IPS-NIHi7 (cell line): ENCODE measurements around the gene MYH7B.

Source experiments
- DNase-seq: peaks from one replicate; pipeline ENCODE4 v3.0.0; 2012; ENCODE audit warnings: mixed read lengths; ENCODE audit errors: extremely low spot score

Gene MYH7B

DNA sequence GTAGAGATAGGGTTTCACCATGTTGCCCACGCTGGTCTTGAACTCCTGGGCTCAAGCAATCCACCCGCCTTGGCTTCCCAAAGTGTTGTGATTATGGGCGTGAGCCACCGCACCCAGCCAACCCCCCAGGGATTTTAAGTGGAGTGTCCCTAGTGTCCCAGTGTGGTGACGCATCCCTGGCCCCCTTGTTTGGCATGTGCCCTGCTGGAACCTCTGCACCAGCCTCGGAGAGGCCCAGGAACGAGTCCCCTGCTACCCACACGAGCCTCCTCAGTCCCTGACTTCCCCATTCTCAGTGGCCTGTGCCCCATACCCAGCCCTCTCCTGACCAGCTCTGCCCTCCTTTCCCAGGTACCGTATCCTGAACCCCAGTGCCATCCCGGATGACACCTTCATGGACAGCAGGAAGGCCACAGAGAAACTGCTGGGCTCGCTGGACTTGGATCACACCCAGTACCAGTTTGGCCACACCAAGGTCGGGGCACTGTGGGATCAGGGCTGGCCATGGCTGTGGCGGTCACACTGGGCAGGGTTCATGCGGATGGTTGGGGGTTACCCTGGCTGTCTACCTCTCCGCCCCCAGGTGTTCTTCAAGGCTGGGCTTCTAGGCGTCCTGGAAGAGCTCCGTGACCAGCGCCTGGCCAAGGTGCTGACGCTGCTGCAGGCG is 37.2 kb downstream of the MYH7B start:
- no peak for DNase-seq

DNA sequence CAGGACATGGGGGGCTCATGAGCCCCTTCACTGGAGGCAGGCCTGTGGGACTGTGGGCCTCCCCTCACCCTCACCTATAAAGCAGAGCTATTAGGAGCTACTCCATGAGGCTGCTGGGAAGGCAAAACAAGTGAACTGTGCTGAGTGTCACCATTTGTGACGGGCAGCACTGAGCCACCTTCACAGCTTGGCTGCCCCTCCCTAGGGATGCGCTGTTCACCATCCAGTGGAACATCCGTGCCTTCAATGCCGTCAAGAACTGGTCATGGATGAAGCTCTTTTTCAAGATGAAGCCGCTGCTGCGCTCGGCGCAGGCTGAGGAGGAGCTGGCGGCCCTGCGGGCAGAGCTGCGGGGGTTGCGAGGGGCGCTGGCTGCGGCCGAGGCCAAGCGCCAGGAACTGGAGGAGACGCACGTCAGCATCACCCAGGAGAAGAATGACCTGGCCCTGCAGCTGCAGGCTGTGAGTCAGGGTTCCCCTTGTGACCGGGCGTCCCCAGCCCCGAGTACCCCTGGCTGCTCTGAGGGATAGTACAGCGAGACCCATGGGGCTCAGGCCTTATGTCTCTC is 38.4 kb downstream of the MYH7B start:
- no peak for DNase-seq

DNA sequence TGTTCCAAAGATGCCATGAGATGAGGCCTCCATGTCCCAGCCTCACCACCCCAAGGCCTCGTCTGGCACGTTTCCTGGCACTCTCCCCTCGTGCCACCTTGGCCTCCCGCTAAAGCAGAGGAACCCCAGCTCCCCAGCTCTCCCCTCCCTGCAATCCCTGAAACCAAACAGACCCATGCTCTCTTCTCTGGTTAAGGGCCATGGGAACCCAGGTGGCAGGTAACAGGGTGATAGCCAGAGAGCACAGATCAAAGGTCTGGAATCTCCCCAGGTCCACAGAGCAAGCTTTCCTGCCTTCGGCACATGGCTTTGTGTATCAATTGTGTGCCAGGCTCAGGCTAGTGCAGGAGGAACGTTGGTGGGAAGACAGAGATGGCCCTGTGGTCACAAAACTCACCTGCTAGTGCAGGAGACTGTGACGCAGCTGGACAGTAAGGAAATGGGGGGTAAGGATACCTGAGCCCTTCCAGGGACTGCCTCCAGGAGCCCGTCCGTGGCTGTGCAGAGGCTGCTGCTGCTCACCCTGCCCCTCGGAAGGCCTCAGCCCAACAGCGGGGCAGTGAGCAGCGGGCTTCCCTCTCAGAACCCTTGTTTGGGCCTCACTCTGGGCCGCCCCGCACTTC is 39.0 kb downstream of the MYH7B start:
- DNase-seq: no peak

DNA sequence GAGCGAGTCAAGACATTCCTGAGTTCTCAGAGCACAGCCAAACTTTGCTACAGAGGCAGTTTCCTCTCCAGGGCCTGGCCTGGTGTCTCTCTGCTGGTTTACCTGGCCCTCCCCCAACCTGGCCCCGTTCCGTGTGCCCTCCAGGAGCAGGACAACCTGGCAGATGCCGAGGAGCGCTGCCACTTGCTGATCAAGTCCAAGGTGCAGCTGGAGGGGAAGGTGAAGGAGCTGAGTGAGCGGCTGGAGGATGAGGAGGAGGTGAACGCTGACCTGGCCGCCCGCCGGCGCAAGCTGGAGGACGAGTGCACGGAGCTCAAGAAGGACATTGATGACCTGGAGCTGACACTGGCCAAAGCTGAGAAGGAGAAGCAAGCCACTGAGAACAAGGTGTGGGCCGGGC is 39.5 kb downstream of the MYH7B start:
- DNase-seq: no peak

DNA sequence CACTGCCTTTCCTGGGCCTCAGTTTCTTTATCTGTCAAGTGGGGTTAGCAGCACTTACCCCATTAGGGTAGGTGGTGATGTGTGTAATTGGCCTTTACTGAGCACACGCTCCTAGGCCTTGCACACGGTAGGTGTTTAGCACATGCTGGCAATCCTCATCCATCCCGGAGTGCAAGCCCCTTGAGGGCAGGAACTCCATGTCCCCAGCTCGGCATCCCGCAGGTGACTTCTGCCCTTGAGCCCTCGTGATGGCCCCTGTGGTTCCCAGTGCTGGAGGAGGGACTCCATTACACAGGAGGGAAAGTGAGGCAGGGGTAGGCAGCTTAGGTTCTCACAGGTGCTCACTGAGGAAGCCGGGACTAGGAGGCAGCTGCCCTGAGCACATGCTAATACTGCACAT is 40.0 kb downstream of the MYH7B start:
- DNase-seq: no peak

DNA sequence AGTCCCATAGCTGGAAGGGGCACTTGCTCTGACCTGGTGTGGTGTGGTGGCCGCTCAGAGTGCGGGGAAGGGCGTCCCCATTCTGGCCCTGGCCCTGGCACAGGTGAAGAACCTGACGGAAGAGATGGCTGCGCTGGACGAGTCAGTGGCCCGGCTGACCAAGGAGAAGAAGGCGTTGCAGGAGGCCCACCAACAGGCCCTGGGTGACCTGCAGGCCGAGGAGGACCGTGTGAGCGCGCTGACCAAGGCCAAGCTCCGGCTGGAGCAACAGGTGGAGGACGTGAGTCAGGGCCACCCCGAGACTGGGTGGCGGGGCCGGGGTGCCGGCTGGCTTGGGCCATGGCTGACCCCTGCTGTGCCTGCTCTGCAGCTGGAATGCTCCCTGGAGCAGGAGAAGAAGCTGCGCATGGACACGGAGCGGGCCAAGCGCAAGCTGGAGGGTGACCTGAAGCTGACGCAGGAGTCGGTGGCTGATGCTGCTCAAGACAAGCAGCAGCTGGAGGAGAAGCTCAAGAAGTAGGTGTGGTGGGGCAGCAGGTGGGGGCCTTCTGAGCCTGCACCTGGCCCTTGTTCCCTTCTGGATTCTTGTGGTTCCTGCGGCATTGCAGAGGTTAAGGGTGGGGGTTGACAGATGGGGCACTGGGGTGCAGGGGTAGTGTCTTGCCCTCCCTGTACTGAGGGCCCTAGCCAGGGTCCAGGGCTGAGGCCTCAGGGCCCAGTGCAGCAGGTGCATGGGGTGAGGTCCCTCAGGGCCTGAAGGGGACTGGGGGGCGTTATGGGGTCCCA is 40.8 kb downstream of the MYH7B start:
- DNase-seq: no peak

DNA sequence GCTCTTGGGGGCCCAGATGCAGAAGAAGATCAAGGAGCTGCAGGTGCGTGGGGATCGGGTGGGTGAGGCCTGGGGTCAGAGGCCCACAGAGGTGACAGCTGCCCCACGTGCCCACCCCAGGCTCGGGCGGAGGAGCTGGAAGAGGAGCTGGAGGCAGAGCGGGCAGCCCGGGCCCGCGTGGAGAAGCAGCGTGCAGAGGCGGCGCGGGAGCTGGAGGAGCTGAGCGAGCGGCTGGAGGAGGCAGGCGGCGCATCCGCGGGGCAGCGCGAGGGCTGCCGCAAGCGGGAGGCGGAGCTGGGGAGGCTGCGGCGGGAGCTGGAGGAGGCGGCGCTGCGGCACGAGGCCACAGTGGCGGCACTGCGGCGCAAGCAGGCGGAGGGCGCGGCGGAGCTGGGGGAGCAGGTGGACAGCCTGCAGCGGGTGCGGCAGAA is 41.5 kb downstream of the MYH7B start:
- DNase-seq: no peak

DNA sequence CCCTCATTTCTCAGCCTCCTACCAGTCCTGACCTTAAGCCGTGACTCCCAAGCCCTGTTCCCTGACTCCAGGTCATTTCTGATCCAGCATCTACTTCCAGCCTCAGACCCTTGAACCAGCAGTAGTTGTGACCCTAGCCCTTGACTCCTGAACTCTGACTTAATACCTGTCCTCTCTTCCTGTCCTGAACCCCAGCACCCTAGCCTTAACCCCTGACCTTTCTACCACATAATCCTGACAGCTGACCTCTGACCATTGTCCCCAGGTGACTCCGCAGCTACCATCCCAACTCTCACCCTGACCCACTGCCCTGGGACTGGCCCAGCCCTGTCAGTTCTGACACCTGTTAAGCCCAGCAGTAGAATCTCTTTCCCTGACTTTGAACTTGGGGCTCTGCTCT is 42.1 kb downstream of the MYH7B start:
- DNase-seq: no peak

DNA sequence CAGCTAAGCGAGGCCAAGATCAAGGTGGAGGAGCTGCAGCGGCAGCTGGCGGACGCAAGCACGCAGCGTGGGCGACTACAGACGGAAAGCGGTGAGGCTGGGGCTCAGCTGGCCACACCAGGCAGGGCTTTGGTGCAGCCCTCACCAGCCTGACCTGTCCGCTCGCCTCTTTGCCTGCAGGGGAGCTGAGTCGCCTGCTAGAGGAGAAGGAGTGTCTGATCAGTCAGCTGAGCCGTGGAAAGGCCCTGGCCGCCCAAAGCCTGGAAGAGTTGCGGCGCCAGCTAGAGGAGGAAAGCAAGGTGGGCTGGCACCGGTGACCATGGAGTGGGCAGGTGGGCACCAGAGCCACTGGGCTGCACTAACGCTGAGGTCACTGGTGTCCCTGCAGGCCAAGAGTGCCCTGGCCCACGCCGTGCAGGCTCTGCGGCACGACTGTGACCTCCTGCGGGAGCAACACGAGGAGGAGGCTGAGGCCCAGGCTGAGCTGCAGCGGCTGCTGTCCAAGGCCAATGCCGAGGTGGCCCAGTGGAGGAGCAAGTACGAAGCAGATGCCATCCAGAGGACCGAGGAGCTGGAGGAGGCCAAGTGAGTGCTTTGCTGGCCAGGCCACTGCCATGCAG is 42.8 kb downstream of the MYH7B start:
- DNase-seq: peak; percentile 58

DNA sequence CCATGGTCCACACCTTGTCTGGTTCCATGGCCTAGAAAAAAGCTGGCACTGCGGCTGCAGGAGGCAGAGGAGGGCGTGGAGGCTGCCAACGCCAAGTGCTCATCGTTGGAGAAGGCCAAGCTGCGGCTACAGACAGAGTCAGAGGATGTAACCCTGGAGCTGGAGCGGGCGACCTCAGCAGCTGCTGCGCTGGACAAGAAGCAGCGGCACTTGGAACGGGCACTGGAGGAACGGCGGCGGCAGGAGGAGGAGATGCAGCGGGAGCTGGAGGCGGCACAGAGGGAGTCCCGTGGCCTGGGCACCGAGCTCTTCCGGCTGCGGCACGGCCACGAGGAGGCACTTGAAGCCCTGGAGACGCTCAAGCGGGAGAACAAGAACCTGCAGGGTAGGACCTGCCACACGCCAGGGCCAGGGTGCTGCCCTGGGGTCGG is 43.4 kb downstream of the MYH7B start:
- no peak for DNase-seq

DNA sequence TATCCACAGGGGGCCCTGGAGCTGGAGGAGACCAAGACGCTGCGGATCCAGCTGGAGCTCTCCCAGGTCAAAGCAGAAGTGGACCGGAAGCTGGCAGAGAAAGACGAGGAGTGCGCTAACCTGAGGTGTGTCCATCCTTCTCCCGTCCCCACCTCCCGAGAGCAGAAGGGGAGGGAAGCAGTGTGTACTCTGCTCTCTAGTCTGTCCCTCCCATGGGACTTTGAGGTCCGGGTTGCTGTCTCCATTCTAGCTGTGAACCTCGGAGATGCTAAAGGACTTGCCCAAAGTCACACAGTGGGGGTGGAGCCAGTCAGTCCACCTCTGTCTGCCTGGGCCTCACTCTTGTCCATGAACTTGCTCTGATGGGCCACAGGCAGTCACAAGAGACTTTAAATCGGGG is 44.1 kb downstream of the MYH7B start:
- no peak for DNase-seq

DNA sequence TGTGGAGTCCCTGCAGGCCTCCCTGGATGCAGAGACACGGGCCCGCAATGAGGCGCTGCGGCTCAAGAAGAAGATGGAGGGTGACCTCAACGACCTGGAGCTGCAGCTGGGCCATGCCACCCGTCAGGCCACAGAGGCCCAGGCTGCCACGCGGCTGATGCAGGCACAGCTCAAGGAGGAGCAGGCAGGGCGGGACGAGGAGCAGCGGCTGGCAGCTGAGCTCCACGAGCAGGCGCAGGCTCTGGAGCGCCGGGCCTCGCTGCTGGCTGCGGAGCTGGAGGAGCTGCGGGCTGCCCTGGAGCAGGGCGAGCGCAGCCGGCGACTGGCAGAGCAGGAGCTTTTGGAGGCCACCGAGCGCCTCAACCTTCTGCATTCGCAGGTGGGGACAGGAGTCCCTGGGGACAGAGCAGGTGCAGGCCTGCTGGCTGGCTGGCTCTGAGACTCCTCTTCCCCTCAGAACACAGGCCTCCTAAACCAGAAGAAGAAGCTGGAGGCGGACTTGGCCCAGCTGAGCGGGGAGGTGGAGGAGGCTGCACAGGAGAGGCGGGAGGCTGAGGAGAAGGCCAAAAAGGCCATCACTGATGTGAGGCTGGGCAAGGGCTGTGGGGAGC is 44.7 kb downstream of the MYH7B start:
- no peak for DNase-seq

DNA sequence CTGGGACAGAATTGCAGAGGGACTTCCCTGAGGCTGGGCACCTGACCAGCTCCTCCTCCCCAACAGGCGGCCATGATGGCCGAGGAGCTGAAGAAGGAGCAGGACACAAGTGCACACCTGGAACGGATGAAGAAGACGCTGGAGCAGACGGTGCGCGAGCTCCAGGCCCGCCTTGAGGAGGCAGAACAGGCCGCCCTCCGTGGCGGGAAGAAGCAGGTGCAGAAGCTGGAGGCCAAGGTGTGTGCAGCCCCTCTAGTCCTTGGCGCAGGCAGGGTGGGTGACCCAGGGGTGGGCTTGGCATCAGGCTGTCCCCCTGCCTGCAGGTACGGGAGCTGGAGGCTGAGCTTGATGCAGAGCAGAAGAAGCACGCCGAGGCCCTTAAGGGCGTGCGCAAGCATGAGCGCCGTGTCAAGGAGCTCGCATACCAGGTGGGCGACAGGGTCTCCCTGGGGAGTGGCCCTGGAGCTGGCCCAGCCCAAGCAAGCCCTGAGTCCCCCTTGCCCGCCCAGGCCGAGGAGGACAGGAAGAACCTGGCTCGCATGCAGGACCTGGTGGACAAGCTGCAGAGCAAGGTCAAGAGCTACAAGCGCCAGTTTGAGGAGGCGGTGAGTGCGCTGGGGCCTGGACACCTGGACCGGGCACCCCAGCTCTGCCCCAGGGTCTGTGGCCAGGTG is 45.4 kb downstream of the MYH7B start:
- DNase-seq: no peak

DNA sequence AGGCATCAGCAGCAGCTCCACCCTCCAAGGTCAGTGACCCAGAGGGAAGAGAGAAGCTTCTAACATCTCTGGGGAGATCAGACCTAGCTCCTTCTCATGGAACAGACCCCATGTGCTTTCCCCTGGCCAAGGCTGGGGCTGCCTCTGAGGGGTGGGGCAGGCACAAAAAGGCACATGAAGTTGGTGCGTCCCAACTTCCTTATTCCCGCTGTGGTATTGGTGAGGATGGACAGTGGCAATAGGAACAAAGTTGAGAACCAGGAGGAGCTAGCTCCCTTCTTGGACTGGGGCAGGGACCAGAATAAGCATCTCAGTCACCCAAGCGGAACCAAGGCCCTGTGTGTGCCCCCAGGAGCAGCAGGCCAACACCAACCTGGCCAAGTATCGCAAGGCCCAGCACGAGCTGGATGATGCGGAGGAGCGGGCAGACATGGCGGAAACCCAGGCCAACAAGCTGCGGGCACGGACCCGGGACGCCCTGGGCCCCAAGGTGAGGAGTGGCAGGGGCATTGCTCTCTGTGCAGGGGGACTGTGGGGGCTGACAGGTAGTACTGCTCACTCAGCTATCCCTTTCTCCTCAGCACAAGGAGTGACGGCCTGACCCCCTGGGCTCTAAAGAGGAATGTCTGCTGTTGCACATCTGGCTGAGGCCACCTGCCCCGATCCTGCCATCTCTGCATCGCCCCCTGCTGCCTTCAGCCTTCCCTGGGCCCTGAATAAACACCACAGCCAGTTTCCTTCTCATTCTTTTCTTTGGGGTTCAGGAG is 46.1 kb downstream of the MYH7B start:
- DNase-seq: peak; percentile 49

DNA sequence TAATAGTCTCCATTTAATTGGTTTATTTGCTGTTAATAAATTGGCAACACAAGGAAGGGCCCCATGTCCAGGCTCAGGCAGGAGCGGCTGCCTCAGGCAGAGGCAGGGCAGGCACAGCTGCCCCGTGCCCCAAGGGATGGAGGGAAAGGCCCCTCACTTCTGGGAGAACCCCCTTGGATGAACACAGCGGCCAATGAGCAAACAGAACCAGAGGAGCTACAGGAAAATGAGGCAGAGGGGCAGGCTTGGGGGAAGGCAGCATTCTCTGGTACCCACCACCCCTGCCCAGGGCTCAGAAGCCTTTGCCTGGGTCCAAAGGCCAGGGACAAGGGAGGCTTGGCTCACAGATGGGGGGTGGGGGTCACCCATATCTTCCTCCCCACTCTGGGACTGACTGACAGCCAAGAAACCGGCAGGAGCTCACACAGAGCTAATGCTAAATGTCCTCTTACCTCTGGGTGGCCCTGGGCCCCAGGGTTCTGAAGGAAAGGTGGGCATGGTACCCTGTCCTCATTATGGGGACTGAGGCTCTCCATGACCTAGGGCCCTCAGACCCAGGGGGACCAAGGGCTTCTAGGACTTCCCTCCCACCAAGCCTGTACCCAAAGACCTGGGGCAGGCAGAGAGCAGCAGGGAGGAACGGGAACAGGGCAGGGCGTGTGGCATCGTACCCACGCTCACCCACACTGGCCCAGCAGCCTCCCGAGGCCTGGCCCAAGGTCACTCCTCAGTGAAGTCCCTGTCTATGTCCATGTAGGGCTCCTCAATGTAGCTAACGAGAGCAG is 47.0 kb downstream of the MYH7B start:
- DNase-seq: no peak

DNA sequence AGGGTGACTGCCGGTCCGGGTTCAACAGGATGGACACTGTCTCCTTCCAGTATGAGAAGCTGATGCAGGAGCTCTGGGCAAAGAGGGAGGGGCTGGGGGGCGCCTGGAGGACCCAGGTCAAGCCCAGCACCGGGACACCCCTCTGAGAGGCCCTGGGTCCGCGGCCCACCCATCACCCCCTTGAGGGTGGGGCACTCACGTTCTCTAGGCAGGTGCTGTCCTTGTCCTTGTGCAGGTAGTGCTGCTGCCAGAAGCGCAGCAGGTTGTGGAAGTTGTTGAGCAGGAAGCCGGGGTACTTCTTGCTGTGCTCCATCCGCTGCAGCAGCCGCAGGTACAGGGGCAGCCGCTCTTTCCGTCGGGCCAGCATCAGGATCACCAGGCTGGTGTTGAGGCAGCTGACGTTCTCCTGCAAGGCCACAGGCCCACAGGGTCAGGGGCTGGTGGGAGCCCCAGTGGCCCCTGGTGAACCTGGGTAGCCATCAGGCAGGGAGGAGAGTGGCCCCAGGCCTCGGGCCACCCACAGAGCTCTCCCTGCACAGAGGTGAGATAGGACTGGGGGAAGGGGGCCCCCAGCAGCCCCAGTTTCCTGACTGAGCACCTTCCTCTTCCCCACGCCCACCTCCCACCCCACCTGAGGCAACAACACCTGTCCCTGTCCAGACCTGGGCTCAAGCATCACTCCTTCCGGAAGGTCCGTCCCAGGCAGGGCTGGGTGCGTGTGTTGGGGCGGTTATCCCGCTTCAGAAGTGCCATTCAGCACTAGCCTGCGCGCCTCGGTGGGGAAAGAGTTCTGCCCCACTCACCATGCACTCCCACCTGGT is 47.8 kb downstream of the MYH7B start:
- DNase-seq: no peak

DNA sequence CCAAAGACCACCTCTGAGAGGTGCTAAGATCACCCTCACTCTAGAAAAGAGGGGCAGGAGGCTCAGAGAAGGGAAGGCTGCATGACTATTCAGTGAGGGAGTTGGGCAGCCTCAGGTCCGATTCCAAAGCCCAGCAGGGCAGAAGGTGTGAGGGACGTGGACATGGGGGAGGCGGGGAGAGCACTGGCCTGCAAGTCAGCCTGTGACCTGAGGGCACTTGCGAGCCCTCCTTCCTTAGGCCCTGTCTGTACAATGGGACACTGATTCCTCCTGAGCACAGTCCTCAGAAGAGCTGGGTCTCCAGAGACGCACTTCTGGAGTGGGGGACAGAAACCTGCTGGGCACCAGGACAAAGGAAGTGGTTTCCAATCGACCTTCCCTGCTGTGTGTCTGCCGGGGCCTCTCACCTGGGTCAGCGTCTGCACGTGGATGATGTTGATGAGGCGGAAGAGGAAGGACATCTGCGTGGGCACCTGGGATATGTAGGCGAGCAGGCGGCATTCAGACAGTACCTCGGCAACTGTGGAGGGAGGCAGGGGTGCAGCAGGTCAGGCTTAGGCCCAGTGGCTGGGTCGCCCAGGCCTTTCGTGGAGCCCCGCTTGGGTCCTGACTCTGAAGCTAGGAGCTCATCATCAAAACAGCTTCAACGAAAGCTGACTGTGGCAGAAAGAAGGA is 48.5 kb downstream of the MYH7B start:
- no peak for DNase-seq
